ENCODE measurements around the gene RAPGEFL1.
A peak's percentile ranks its signal among the peaks of the same experiment; 100 is the strongest.

The RAPGEFL1 gene

DNA sequence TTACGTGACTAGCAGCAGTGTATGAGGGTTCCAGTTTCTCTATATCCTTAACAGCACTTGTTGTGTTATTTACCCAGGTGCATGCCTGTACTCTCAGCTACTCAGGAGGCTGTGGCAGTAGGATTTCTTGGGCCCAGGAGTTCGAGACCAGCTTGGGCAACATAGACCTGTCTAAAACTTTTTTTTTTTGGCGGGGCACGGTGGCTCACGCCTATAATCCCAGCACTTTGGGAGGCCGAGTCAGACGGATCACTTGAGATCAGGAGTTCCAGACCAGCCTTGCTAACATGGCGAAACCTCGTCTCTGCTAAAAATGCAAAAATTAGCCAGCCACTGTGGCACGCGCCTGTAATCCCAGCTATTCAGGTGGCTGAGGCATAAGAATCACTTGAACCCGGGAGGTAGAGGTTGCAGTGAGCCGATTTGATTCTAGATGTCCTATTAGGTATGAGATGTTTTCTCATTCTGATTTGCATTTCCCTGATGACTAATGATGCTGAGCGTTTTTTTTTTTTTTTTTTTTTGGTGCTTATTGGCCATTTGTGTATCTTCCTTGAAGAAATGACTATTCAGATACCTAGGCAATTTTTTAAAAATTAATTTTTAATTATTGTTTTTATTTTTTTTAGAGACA, 23.6 kb upstream of the RAPGEFL1 start:
- no peak for DNase-seq (ENCODE audit: extremely low read depth, insufficient read length)
- Histone ChIP-seq H3K36me3 (ENCODE audit: control insufficient read depth, insufficient read depth, low read length) (peaks cover 4% of the 10 kb centered on the region), H3K4me3 (replicated peaks; ENCODE audit: low read depth, low read length) (peak overlapping the region; percentile 10), H3K27me3 (replicated peaks; ENCODE audit: control insufficient read depth, insufficient read depth, low read length) (no peaks in the 10 kb centered on the region)
- TF ChIP-seq, protein P1, sequence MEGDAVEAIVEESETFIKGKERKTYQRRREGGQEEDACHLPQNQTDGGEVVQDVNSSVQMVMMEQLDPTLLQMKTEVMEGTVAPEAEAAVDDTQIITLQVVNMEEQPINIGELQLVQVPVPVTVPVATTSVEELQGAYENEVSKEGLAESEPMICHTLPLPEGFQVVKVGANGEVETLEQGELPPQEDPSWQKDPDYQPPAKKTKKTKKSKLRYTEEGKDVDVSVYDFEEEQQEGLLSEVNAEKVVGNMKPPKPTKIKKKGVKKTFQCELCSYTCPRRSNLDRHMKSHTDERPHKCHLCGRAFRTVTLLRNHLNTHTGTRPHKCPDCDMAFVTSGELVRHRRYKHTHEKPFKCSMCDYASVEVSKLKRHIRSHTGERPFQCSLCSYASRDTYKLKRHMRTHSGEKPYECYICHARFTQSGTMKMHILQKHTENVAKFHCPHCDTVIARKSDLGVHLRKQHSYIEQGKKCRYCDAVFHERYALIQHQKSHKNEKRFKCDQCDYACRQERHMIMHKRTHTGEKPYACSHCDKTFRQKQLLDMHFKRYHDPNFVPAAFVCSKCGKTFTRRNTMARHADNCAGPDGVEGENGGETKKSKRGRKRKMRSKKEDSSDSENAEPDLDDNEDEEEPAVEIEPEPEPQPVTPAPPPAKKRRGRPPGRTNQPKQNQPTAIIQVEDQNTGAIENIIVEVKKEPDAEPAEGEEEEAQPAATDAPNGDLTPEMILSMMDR (IDR thresholded peaks at IDR 0.05; ENCODE audit: insufficient read depth, low read length, poor library complexity, severe bottlenecking), result no peak

DNA sequence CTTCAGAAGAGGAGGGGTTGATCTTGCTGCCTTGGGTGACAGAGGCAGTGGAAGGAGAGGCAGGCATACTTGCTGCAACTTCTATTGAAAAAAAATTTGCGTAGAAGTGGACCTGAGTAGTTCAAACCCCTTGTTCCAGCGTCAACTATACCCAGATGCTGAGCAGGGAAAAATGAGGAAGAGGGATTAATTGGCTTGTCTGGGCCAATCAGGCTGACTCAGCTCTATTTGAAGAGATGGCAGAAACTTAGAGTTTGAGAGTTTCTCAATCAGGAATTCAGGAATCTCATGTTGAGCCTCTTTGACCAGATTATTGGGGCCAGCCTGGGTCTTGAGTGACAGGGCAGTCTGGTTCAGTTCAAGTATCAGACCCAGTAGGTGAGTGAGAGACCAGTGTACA, 19.3 kb upstream of the RAPGEFL1 start:
- H3K27me3 ChIP-seq (replicated peaks; ENCODE audit: control insufficient read depth, insufficient read depth, low read length), result no peaks in the 10 kb centered on the region
- H3K36me3 ChIP-seq (ENCODE audit: control insufficient read depth, insufficient read depth, low read length), result peaks cover 6% of the 10 kb centered on the region
- TF ChIP-seq, protein P1 (IDR thresholded peaks at IDR 0.05; ENCODE audit: insufficient read depth, low read length, poor library complexity, severe bottlenecking), result no peak
- no peak for DNase-seq (ENCODE audit: extremely low read depth, insufficient read length)
- H3K4me3 ChIP-seq (replicated peaks; ENCODE audit: low read depth, low read length), result no peak overlapping the region

DNA sequence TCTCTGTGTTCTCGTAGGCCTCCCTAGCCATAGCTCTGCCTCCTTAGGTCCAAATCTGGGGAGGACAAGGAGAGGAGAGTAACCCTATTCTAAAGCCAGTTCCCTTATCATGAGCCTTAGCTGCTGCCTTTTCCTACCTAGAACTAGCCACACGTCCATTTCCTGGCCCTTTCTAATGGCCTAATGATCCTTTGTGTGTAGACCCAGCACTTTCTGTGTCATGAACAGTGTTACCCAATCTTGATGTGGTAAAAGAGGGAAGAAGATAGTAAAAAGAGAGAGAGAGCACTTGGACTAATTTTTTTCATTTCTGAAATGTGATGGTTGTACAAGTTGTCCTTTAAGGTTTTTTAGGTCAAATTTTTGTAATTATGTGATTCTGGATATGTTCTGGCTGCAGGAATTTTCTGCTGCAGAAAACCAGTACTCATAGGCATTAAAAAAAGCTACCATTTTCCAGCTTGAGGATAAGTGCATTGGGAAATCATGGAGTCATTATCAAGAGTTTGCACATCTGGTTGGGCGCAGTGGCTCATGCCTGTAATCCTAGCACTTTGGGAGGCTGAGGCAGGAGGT, 18.7 kb upstream of the RAPGEFL1 start:
- no peak for DNase-seq (ENCODE audit: extremely low read depth, insufficient read length)
- TF ChIP-seq, protein P1 (IDR thresholded peaks at IDR 0.05; ENCODE audit: insufficient read depth, low read length, poor library complexity, severe bottlenecking), result no peak
- Histone ChIP-seq H3K27me3 (replicated peaks; ENCODE audit: control insufficient read depth, insufficient read depth, low read length) (no peaks in the 10 kb centered on the region), H3K4me3 (replicated peaks; ENCODE audit: low read depth, low read length) (no peak overlapping the region), H3K36me3 (ENCODE audit: control insufficient read depth, insufficient read depth, low read length) (peaks cover 7% of the 10 kb centered on the region)

DNA sequence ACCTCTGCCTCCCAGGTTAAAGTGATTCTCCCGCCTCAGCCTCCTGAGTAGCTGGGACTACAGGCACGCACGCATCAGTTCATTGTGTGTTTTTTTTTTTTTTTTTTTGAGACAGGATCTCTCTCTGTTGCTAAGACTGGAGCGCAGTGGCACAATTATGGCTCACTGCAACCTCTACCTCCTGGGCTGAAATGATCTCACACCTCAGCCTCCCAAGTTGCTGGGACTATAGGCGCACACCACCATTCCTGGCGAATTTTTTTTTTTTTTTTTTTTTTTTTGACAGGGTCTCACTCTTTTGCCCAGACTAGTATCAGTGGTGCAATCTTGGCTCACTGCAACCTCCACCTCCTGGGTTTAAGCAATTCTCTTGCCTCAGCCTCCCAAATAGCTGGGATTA, 17.8 kb upstream of the RAPGEFL1 start:
- H3K36me3 ChIP-seq (ENCODE audit: control insufficient read depth, insufficient read depth, low read length), result peaks cover 11% of the 10 kb centered on the region
- no peak for DNase-seq (ENCODE audit: extremely low read depth, insufficient read length)
- H3K27me3 ChIP-seq (replicated peaks; ENCODE audit: control insufficient read depth, insufficient read depth, low read length), result no peaks in the 10 kb centered on the region
- TF ChIP-seq, protein P1 (IDR thresholded peaks at IDR 0.05; ENCODE audit: insufficient read depth, low read length, poor library complexity, severe bottlenecking), result no peak
- no peak overlapping the region for H3K4me3 ChIP-seq (replicated peaks; ENCODE audit: low read depth, low read length)

DNA sequence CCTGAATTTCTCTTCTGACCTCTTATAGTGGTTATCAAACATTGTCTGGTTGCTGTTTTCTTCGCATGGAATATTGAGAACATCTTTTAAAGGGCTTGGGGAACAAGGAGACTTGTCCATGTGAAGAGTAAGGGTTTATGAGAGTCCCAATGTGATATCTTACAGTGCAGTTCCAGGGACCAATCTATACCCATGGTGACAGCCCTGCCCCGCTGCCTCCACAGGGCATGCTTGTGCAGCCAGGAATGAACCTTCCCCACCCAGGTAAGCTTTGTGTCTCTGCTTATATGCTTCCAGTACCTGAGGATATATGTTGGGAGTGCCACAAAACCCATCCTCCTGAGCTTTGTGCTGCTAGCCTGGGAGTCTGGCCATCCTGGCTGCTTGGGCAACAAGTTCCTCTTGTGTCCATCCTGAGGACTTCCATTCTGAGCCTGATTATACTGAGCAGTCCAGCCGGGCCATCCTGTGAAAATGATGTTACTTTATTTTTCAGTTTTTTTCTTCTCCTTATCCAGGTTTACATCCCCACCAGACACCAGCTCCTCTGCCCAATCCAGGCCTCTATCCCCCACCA, 9.5 kb upstream of the RAPGEFL1 start:
- TF ChIP-seq, protein P1 (IDR thresholded peaks at IDR 0.05; ENCODE audit: insufficient read depth, low read length, poor library complexity, severe bottlenecking), result no peak
- no peaks in the 10 kb centered on the region for H3K27me3 ChIP-seq (replicated peaks; ENCODE audit: control insufficient read depth, insufficient read depth, low read length)
- no peak for DNase-seq (ENCODE audit: extremely low read depth, insufficient read length)
- no peak overlapping the region for H3K4me3 ChIP-seq (replicated peaks; ENCODE audit: low read depth, low read length)
- H3K36me3 ChIP-seq (ENCODE audit: control insufficient read depth, insufficient read depth, low read length), result peaks cover 27% of the 10 kb centered on the region
